RWPE2 (cell line): ENCODE measurements around the gene USP36.
A peak's percentile ranks its signal among the peaks of the same experiment; 100 is the strongest.

Source experiments
- ATAC-seq: fragments of 200-7000 bp; cut with Tn5 transposase; 3 replicates; pipeline ENCODE4 v1.9.1; 2021; ENCODE audit warnings: low read depth
- DNase-seq: peaks from one replicate; pipeline ENCODE4 v3.0.0-alpha.2; 2020; ENCODE audit warnings: low spot score
- H3K27ac ChIP-seq: fragments of 450-650 bp; 2 replicates; pipeline ENCODE4 v1.5.1; 2017; ENCODE audit warnings: mild to moderate bottlenecking; ENCODE audit not compliant: poor library complexity, severe bottlenecking
- H3K27me3 ChIP-seq: fragments of 250-450 bp; sonication (Bioruptor Pico); 2 replicates; pipeline ENCODE4 v1.5.1; 2021; ENCODE audit warnings: mild to moderate bottlenecking, moderate library complexity; ENCODE audit not compliant: insufficient read depth, poor library complexity, severe bottlenecking
- H3K36me3 ChIP-seq: fragments of 250-450 bp; sonication (Bioruptor Pico); 2 replicates; pipeline ENCODE4 v1.5.1; 2020; ENCODE audit warnings: low read depth, mild to moderate bottlenecking, moderate library complexity
- H3K4me1 ChIP-seq: fragments of 250-450 bp; sonication (Bioruptor Pico); 2 replicates; pipeline ENCODE4 v1.5.1; 2021; ENCODE audit warnings: mild to moderate bottlenecking, moderate library complexity; ENCODE audit not compliant: insufficient read depth, poor library complexity, severe bottlenecking
- H3K4me3 ChIP-seq: fragments of 250-450 bp; sonication (Bioruptor Pico); 2 replicates; pipeline ENCODE4 v1.5.1; 2021; ENCODE audit warnings: mild to moderate bottlenecking, moderate library complexity; ENCODE audit not compliant: severe bottlenecking
- H3K9me3 ChIP-seq: fragments of 250-450 bp; sonication (Bioruptor Pico); 2 replicates; pipeline ENCODE4 v1.5.1; 2021; ENCODE audit warnings: mild to moderate bottlenecking, moderate library complexity; ENCODE audit not compliant: severe bottlenecking
- TF ChIP-seq, protein P1 (sequence below): fragments of 450-650 bp; IDR thresholded peaks from one replicate; pipeline ENCODE4 v1.5.1; 2017; ENCODE audit warnings: mild to moderate bottlenecking, moderate library complexity; ENCODE audit not compliant: poor library complexity, severe bottlenecking

The USP36 gene

DNA sequence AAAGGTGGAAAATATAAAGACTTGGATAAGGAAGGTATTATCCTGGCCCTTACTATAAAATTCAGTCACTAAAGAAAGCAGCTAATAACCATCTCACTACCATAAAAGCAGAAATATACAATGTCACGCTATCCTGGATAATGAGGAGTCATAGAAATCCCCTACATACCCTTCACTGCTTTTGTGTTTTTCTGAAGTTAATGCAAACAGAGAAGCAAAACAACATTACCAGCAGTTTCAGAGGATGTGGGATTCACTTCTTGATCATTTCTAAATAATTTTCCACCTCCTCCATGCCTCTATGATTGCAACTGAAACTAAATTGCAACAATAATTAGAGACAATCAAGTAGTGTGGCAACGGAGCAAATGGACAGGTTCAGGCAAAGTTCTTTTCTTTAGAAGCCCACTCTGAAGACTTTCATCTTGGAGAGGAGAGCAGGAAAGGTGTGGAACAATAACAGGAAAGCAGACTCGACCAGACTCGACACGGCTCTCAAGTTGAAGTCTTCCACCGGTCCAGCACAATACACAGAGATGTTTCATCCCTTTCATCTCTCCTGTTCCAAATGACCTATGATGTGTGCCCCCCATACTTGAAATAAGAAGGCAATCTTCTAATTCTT is 68.7 kb downstream of the USP36 start:
- no peaks in the 10 kb centered on the region for H3K36me3 ChIP-seq
- no peaks in the 10 kb centered on the region for H3K9me3 ChIP-seq
- no peaks in the 10 kb centered on the region for H3K27me3 ChIP-seq
- H3K4me3 ChIP-seq = no peak overlapping the region
- H3K4me1 ChIP-seq = peaks cover 18% of the 10 kb centered on the region
- DNase-seq (no peak), ATAC-seq (no peak)
- TF ChIP-seq, protein P1, sequence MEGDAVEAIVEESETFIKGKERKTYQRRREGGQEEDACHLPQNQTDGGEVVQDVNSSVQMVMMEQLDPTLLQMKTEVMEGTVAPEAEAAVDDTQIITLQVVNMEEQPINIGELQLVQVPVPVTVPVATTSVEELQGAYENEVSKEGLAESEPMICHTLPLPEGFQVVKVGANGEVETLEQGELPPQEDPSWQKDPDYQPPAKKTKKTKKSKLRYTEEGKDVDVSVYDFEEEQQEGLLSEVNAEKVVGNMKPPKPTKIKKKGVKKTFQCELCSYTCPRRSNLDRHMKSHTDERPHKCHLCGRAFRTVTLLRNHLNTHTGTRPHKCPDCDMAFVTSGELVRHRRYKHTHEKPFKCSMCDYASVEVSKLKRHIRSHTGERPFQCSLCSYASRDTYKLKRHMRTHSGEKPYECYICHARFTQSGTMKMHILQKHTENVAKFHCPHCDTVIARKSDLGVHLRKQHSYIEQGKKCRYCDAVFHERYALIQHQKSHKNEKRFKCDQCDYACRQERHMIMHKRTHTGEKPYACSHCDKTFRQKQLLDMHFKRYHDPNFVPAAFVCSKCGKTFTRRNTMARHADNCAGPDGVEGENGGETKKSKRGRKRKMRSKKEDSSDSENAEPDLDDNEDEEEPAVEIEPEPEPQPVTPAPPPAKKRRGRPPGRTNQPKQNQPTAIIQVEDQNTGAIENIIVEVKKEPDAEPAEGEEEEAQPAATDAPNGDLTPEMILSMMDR = no peak
- no peak overlapping the region for H3K27ac ChIP-seq

DNA sequence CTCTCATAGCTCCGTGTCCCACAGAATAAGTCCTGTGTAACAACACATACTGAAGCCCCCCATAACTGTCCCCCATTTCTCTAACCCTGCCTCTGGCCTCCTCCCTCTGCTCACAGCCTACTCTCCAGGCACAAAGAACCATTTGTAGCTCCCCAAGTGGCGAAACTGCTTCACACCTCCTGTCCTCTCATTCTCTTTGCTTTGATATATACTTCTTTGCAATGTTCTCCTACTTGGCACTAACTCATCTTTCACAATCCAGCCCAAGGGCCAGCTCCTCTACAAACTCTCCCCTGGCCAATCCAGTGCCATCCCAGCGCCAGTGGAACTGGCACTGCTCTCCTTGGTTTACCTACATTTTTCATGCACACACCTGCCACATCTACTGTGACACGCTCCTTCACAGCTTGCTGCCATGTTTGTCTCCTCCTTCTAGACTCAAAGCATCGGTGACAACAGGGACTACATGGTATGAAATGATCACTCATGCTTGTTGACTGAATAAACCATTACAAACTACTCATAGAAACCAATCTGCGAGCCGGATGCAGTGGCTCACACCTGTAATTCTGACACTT is 71.3 kb downstream of the USP36 start:
- DNase-seq = no peak
- Histone ChIP-seq H3K36me3 (no peaks in the 10 kb centered on the region), H3K27me3 (no peaks in the 10 kb centered on the region), H3K4me1 (peaks cover 19% of the 10 kb centered on the region), H3K27ac (no peak overlapping the region), H3K9me3 (no peaks in the 10 kb centered on the region), H3K4me3 (no peak overlapping the region)
- TF ChIP-seq, protein P1 = no peak
- no peak for ATAC-seq

DNA sequence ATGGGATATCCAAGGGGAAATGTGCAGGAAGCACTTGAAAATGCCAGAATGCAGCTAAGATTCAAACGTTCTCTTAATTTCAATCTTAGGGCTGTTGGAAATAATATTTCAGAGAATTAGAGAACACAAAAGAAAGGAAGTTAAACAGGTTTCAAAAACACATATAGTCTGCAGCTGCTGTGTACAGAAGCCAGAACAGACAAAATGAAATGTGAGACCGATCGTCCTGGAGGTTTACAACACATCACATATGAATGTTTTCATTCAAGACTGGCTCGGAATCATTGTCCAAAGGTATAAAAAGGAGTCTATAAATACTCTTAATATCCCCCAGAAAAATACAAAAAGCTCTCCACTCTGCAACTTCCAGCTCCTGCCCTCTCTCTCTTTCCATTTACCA is 72.8 kb downstream of the USP36 start:
- ATAC-seq (no peak), DNase-seq (no peak)
- H3K27me3 ChIP-seq = no peaks in the 10 kb centered on the region
- H3K4me3 ChIP-seq = no peak overlapping the region
- H3K36me3 ChIP-seq = no peaks in the 10 kb centered on the region
- TF ChIP-seq, protein P1 = no peak
- H3K4me1 ChIP-seq = peaks cover 19% of the 10 kb centered on the region
- H3K27ac ChIP-seq = no peak overlapping the region
- no peaks in the 10 kb centered on the region for H3K9me3 ChIP-seq

DNA sequence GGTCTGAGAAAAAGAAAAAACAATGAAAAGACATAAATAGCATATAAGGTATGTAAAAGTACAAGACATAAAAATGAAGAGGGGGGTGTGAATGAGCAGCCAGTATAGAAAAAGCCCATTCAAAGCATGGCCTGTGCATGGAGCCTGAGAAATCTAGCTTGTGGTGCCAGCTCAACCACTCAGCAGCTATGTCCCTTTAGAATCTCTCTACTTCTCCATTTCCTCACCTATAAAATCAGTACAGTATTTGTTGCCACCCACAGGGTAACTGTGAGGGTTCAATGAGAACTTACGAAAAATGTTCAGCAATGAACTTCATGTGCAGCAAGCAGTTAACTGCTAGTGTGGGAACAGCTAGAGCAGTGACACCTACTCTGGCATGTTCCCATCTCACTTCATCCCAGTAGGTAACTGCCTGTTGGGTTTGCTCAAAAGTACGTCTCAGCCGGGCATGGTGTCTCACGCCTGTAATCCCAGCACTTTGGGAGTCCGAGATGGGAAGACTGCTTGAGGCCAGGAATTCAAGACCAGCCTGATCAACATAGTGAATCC is 73.8 kb downstream of the USP36 start:
- no peaks in the 10 kb centered on the region for H3K27me3 ChIP-seq
- no peak overlapping the region for H3K27ac ChIP-seq
- ATAC-seq (no peak), DNase-seq (no peak)
- TF ChIP-seq, protein P1 = no peak
- H3K4me1 ChIP-seq = peaks cover 19% of the 10 kb centered on the region
- no peaks in the 10 kb centered on the region for H3K9me3 ChIP-seq
- H3K36me3 ChIP-seq = no peaks in the 10 kb centered on the region
- no peak overlapping the region for H3K4me3 ChIP-seq

DNA sequence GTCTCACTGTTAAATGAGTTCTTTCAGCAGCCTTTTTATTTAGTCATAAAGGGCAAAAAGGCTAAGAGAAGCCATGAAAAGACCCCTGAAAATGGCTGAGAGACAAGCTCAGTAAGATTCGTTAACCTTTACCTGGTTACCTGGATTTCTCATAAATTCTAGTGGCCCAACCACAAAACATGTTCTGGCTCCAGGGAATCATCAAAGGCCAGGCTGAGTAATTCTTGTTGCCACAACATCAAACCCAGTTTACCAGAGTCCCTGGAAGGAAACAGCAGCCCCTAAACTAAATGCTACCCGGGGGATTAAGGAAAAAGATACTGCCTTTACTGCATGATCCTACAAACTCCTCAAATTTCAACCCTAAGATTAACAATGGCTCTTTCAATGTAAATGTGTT is 74.4 kb downstream of the USP36 start:
- H3K36me3 ChIP-seq = no peaks in the 10 kb centered on the region
- no peak overlapping the region for H3K4me3 ChIP-seq
- peak; percentile 66; the same call in 2 of the 3 replicates for ATAC-seq
- no peaks in the 10 kb centered on the region for H3K9me3 ChIP-seq
- TF ChIP-seq, protein P1 = no peak
- H3K4me1 ChIP-seq = peaks cover 19% of the 10 kb centered on the region
- DNase-seq = no peak
- no peak overlapping the region for H3K27ac ChIP-seq
- H3K27me3 ChIP-seq = no peaks in the 10 kb centered on the region
